Upper lobe of left lung (tissue), 6 donors: ENCODE data around the gene IGSF5. TPM values are rescaled to one million over a fixed set of nuclear protein-coding genes. Genes with fewer than 3 reads are reported as not detected.
A peak's percentile ranks its signal among the peaks of the same experiment; 100 is the strongest.

Experiments used
- ATAC-seq, 2 donors: fragments of 200-7000 bp; cut with Tn5 transposase; one replicate each; pipeline ENCODE4 v1.9.1; 2022; ENCODE audit warnings: mild to moderate bottlenecking in 2 of 2, moderate library complexity in 2 of 2; ENCODE audit not compliant: low FRiP score in 2 of 2
- DNase-seq, 2 donors: peaks; one replicate each; pipeline ENCODE4 v3.0.0-alpha.2; 2019 to 2020
- H3K27ac ChIP-seq, 4 donors: fragments of 200-600 bp; sonication (generic); one replicate each; pipeline ENCODE4 v1.5.1; 2016 to 2019
- H3K27me3 ChIP-seq, 4 donors: fragments of 200-600 bp; sonication (generic); one replicate each; pipeline ENCODE4 v1.5.1; 2017 to 2019
- H3K36me3 ChIP-seq, 4 donors: fragments of 200-600 bp; sonication (generic); one replicate each; pipeline ENCODE4 v1.5.1; 2016 to 2019
- H3K4me1 ChIP-seq, 4 donors: fragments of 200-600 bp; sonication (generic); one replicate each; pipeline ENCODE4 v1.5.1; 2018 to 2019
- H3K4me3 ChIP-seq, 4 donors: fragments of 200-600 bp; sonication (generic); one replicate each; pipeline ENCODE4 v1.5.1; 2017 to 2019; ENCODE audit warnings: mild to moderate bottlenecking in 2 of 4, moderate library complexity in 1 of 4
- H3K9me3 ChIP-seq, 4 donors: fragments of 200-600 bp; sonication (generic); one replicate each; pipeline ENCODE4 v1.5.1; 2018 to 2019
- EP300 ChIP-seq, 4 donors: sonication (generic); formaldehyde crosslinking; IDR thresholded peaks; one replicate each; pipeline ENCODE4 v1.5.1; 2017; ENCODE audit warnings: antibody characterized with exemption in 4 of 4, control low read depth in 2 of 4
- POLR2A ChIP-seq, 4 donors: fragments of 450-650 bp; IDR thresholded peaks; one replicate each; pipeline ENCODE4 v1.5.1; 2016 to 2017; ENCODE audit warnings: antibody characterized with exemption in 4 of 4, mild to moderate bottlenecking in 2 of 4
- POLR2AphosphoS5 ChIP-seq, 2 donors: sonication (generic); formaldehyde crosslinking; IDR thresholded peaks; one replicate each; pipeline ENCODE4 v1.5.1; 2017; ENCODE audit warnings: antibody characterized with exemption in 2 of 2
- WGBS, 2 donors: methylation state at CpG; one replicate each; pipeline ENCODE4 v1.1.5; 2017 to 2018; 5-methylcytosine and 5-hydroxymethylcytosine counted together
- total RNA-seq, 6 donors: library from RNA; depleted of rRNA in 4 of 6; stranded (reverse); fragments of >200 nt in 4 of 6; gene quantifications; one replicate each; pipeline versions ENCODE4 v1.1.0 to v1.2.1, GENCODE V29; 2016 to 2021
- TF ChIP-seq, protein P1 (sequence below), 6 experiments: fragments of 450-650 bp in 4 of 6; fragments of 200-600 bp in 2 of 6; sonication (generic) in 2 of 6; IDR thresholded peaks; one replicate each; pipeline ENCODE4 v1.5.1; 2016 to 2019; ENCODE audit warnings: antibody characterized with exemption in 6 of 6
- donor health status: DM: no; HTN: no; CAD: no; lungs with moderate emphysema.
- donor health status: DM: no; HTN: yes; CAD: no; lungs with severe emphysema.

IGSF5 gene
- total RNA-seq, 6 donors from 2014 or later, result not detected

DNA sequence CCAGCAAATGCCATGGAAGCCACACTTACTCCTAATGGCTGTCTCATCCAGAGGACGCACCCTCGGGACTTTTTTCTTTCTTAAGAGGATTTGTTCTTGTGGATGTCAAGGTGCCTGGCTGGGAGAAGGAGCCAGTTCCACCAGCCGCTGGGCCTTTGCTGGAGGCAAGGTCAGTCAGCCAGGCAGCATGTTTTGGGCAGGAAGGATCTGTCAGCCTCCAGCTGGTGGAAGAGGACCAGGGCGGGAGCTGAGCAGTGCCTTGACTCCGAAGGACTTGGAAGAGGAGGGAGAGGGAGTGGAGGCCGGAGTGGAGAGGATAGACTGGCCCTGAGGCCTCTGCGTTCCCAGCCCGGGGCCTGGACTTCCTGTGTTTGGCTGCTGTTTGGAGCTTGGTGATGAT is 5.7 kb downstream of the IGSF5 start:
- Histone ChIP-seq H3K27me3 (no peaks in the 10 kb centered on the region), H3K4me3 (no peak overlapping the region), H3K4me1 (no peaks in the 10 kb centered on the region), H3K36me3 (no peaks in the 10 kb centered on the region), H3K27ac (no peak overlapping the region), H3K9me3 (peaks cover 0 to 10% (median 2%) of the 10 kb centered on the region in 4 donors)
- DNase-seq, result peak in 1 of 2 donors; percentile 28
- WGBS, 2 donors, result 54 to 68% methylated on average over 8 of the region's 8 CpGs
- ATAC-seq, result no peak
- TF ChIP-seq, protein P1, sequence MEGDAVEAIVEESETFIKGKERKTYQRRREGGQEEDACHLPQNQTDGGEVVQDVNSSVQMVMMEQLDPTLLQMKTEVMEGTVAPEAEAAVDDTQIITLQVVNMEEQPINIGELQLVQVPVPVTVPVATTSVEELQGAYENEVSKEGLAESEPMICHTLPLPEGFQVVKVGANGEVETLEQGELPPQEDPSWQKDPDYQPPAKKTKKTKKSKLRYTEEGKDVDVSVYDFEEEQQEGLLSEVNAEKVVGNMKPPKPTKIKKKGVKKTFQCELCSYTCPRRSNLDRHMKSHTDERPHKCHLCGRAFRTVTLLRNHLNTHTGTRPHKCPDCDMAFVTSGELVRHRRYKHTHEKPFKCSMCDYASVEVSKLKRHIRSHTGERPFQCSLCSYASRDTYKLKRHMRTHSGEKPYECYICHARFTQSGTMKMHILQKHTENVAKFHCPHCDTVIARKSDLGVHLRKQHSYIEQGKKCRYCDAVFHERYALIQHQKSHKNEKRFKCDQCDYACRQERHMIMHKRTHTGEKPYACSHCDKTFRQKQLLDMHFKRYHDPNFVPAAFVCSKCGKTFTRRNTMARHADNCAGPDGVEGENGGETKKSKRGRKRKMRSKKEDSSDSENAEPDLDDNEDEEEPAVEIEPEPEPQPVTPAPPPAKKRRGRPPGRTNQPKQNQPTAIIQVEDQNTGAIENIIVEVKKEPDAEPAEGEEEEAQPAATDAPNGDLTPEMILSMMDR (IDR thresholded peaks at IDR 0.05), result no peak
- TF ChIP-seq EP300 (IDR thresholded peaks at IDR 0.05), result no peak

DNA sequence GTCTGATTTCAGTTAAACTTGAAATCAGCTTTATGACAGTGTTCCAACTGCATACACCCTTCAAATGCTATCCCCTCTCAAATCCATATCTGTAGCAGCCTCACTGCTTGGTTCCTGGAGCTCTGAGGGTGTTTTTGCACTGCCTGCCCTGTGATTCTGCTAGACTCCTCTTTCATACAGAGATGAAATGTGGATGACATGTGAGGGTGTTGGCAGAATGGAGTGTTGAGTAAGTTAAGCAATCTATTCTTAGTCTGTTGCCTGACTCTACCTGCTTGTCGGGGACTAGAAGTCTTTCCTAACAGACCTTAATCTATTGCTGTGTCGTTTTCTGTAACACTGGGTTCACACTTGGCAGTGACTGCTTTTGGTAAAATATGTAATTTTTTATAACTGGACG is 9.8 kb downstream of the IGSF5 start:
- H3K36me3 ChIP-seq, result no peaks in the 10 kb centered on the region
- no peak for ATAC-seq
- H3K27me3 ChIP-seq, result no peaks in the 10 kb centered on the region
- H3K27ac ChIP-seq, result no peak overlapping the region
- TF ChIP-seq EP300 (IDR thresholded peaks at IDR 0.05) (no peak), POLR2AphosphoS5 (IDR thresholded peaks at IDR 0.05) (no peak), POLR2A (IDR thresholded peaks at IDR 0.05) (no peak)
- TF ChIP-seq, protein P1 (IDR thresholded peaks at IDR 0.05), result no peak
- H3K9me3 ChIP-seq, result peaks cover 0 to 10% (median 2%) of the 10 kb centered on the region in 4 donors
- H3K4me3 ChIP-seq, result no peak overlapping the region
- no peak for DNase-seq
- no peaks in the 10 kb centered on the region for H3K4me1 ChIP-seq
- 62 to 81% methylated on average over 3 of the region's 3 CpGs for WGBS, 2 donors

DNA sequence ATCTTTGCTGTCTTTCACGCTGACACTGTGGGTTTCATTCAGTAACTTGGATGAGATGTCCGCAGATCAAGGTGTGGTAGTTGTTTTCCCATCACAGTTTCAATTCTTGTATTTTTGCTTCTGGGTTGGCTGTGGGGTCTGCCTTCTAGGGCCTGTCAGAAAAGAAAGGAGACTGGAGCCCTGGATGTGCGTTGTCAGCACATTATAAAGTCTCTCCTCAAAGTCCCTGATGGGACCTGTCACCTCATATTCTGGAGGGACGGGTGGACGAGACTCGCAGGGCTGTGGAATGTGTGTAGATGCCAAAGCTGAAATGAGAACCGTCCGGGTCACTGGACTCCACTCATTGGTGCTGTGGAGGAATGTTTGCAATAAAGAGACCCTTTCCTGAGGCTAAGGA is 11.3 kb downstream of the IGSF5 start:
- no peak for TF ChIP-seq EP300 (IDR thresholded peaks at IDR 0.05)
- TF ChIP-seq, protein P1 (IDR thresholded peaks at IDR 0.05), result no peak
- no peak for TF ChIP-seq POLR2AphosphoS5 (IDR thresholded peaks at IDR 0.05)
- no peak for TF ChIP-seq POLR2A (IDR thresholded peaks at IDR 0.05)
- DNase-seq (no peak), ATAC-seq (no peak)
- no peaks in the 10 kb centered on the region for H3K36me3 ChIP-seq
- peaks cover 0 to 10% (median 2%) of the 10 kb centered on the region in 4 donors for H3K9me3 ChIP-seq
- 59 to 78% methylated on average over 8 of the region's 8 CpGs for WGBS, 2 donors
- H3K27me3 ChIP-seq, result no peaks in the 10 kb centered on the region
- H3K27ac ChIP-seq, result no peak overlapping the region
- no peak overlapping the region for H3K4me3 ChIP-seq
- H3K4me1 ChIP-seq, result no peaks in the 10 kb centered on the region

DNA sequence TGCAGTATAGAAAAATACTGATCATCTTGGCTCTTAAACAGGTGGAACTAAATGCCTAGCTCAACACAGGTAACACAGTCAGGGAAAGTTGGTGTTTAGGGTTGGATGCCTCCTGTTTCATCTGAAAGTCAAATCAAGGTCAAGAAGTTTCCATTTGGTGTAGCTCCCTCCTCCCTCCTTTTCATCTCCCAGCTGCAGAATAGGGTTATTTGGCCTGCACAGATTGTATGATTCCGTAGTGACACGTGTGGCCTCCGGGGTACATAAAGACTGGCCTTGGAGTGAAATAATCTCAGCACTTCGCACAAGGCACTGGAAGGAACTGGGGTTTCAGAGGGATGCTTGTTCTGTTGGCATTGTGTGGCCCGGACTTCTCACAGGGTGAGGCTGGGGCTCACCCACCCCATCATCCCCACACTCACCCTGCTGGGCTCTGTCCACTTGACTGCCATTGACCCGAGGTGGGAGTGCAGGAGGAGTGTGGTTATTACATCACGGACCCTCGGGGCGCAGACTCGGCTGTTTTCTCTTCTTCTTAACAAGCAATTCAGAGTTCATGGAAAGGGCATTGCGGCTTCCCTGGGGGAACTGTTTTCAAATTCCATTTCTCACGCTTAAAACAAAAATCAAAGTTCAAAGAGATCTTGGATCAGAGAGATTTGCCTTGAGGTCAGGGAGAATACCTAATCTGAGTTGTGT is 18.4 kb downstream of the IGSF5 start:
- ATAC-seq (peak in 1 of 2 donors; percentile 34), DNase-seq (no peak)
- no peak overlapping the region for H3K27ac ChIP-seq
- no peak overlapping the region for H3K4me3 ChIP-seq
- H3K27me3 ChIP-seq, result no peaks in the 10 kb centered on the region
- H3K36me3 ChIP-seq, result no peaks in the 10 kb centered on the region
- TF ChIP-seq POLR2A (IDR thresholded peaks at IDR 0.05) (no peak), EP300 (IDR thresholded peaks at IDR 0.05) (no peak), POLR2AphosphoS5 (IDR thresholded peaks at IDR 0.05) (no peak)
- TF ChIP-seq, protein P1 (IDR thresholded peaks at IDR 0.05), result no peak
- H3K4me1 ChIP-seq, result peaks cover 0 to 2% (median 0%) of the 10 kb centered on the region in 4 donors
- 55 to 61% methylated on average over 10 to 12 of the region's 12 CpGs for WGBS, 2 donors
- no peaks in the 10 kb centered on the region for H3K9me3 ChIP-seq

DNA sequence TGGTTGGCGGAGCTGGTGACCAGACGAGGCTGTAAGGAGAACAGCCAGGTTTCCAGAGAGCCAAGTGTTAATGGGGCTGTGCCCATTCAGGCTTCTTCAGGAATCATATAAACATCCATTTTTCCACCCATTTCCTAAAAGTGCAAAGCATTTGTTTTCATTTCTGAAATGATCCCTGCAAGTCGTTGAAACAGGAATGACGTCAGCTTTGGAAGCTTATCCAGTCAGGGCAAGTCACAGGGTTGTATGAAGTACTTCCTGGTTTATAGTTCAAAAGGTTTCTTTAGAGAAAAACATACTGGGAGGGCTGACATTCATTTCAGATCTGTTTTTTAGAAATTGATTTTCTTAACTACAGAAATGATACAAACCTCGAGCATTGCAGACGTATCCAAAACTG is 29.2 kb downstream of the IGSF5 start:
- Histone ChIP-seq H3K27ac (no peak overlapping the region), H3K9me3 (no peaks in the 10 kb centered on the region), H3K36me3 (no peaks in the 10 kb centered on the region), H3K4me1 (no peaks in the 10 kb centered on the region), H3K4me3 (no peak overlapping the region), H3K27me3 (no peaks in the 10 kb centered on the region)
- TF ChIP-seq POLR2AphosphoS5 (IDR thresholded peaks at IDR 0.05) (no peak), EP300 (IDR thresholded peaks at IDR 0.05) (no peak), POLR2A (IDR thresholded peaks at IDR 0.05) (no peak)
- TF ChIP-seq, protein P1 (IDR thresholded peaks at IDR 0.05), result no peak
- WGBS, 2 donors, result 64 to 68% methylated on average over 6 of the region's 6 CpGs
- ATAC-seq (no peak), DNase-seq (no peak)
